Smooth muscle cell (in vitro differentiated cells): Measurements from ENCODE around the gene MOB3A. TPM values are rescaled to one million over a fixed set of nuclear protein-coding genes. Genes with fewer than 3 reads are reported as not detected.

Experiments
- DNase-seq: peaks from one replicate; lab custom pipeline; 2025; ENCODE audit not compliant: unreplicated experiment; lab: John Stamatoyannopoulos, UW
- H2AFZ ChIP-seq: fragments of 200-600 bp; sonication (generic); 2 replicates; pipeline ENCODE4 v1.6.0; 2016; ENCODE audit warnings: antibody characterized with exemption, low read depth, mild to moderate bottlenecking
- H3F3A ChIP-seq: fragments of 200-600 bp; sonication (generic); 2 replicates; pipeline ENCODE4 v1.6.0; 2017; ENCODE audit warnings: antibody characterized with exemption, low read depth
- H3K27ac ChIP-seq: fragments of 200-600 bp; sonication (generic); 2 replicates; pipeline ENCODE4 v1.5.1; 2016; ENCODE audit warnings: low read depth, mild to moderate bottlenecking
- H3K27me3 ChIP-seq: fragments of 200-600 bp; sonication (generic); 2 replicates; pipeline ENCODE4 v1.6.1; 2016; ENCODE audit warnings: low read depth, mild to moderate bottlenecking
- H3K36me3 ChIP-seq: fragments of 200-600 bp; sonication (generic); 2 replicates; pipeline ENCODE4 v1.5.1; 2016; ENCODE audit warnings: low read depth
- H3K4me1 ChIP-seq: fragments of 200-600 bp; sonication (generic); 2 replicates; pipeline ENCODE4 v1.5.1; 2016; ENCODE audit warnings: low read depth
- H3K4me2 ChIP-seq: fragments of 200-600 bp; sonication (generic); 2 replicates; pipeline ENCODE4 v1.6.0; 2016; ENCODE audit warnings: mild to moderate bottlenecking
- H3K4me3 ChIP-seq: fragments of 200-600 bp; sonication (generic); 2 replicates; pipeline ENCODE4 v1.5.1; 2016; ENCODE audit warnings: mild to moderate bottlenecking
- H3K79me2 ChIP-seq: fragments of 200-600 bp; sonication (generic); 2 replicates; pipeline ENCODE4 v1.6.0; 2016; ENCODE audit warnings: low read depth, mild to moderate bottlenecking
- H3K9ac ChIP-seq: fragments of 200-600 bp; sonication (generic); 2 replicates; pipeline ENCODE4 v1.6.0; 2016; ENCODE audit warnings: low read depth
- H3K9me3 ChIP-seq: fragments of 200-600 bp; sonication (generic); replicated peaks from 2 replicates; pipeline ENCODE4 v1.5.1; 2016; ENCODE audit warnings: low read depth
- H4K20me1 ChIP-seq: fragments of 200-600 bp; sonication (generic); 2 replicates; pipeline ENCODE4 v1.6.0; 2016; ENCODE audit warnings: low read depth
- WGBS: methylation state at CpG from one replicate; pipeline ENCODE4 v1.1.7; 2016; ENCODE audit warnings: low lambda C conversion rate; 5-methylcytosine and 5-hydroxymethylcytosine counted together
- polyA plus RNA-seq: library from polyadenylated mRNA; unstranded; fragments of >200 nt; fragmentation: Nextera tagmentation; extraction: Ambion mirVana; gene quantifications from 2 replicates; pipeline ENCODE4 v1.2.1, GENCODE V29; 2016
- total RNA-seq: library from RNA; depleted of rRNA; stranded (reverse); fragments of >200 nt; gene quantifications from 2 replicates; pipeline ENCODE4 v1.2.3, GENCODE V29; 2014
- TF ChIP-seq, protein P1 (sequence below): fragments of 200-600 bp; sonication (generic); IDR thresholded peaks from 2 replicates; pipeline ENCODE4 v1.5.1; 2017; ENCODE audit warnings: borderline replicate concordance, mild to moderate bottlenecking, antibody characterized with exemption; ENCODE audit not compliant: insufficient read depth, poor library complexity, severe bottlenecking

The MOB3A gene
- total and polyA plus RNA-seq, 2 experiments from 2014 or later, result 11.2 to 23.8 TPM

- WGBS, result 99% methylated on average over 14 of the region's 14 CpGs
- peaks cover 94% of the 10 kb centered on the region for H3K79me2 ChIP-seq
- H3K36me3 ChIP-seq, result no peaks in the 10 kb centered on the region
- H4K20me1 ChIP-seq, result peaks cover 100% of the 10 kb centered on the region
- TF ChIP-seq, protein P1, sequence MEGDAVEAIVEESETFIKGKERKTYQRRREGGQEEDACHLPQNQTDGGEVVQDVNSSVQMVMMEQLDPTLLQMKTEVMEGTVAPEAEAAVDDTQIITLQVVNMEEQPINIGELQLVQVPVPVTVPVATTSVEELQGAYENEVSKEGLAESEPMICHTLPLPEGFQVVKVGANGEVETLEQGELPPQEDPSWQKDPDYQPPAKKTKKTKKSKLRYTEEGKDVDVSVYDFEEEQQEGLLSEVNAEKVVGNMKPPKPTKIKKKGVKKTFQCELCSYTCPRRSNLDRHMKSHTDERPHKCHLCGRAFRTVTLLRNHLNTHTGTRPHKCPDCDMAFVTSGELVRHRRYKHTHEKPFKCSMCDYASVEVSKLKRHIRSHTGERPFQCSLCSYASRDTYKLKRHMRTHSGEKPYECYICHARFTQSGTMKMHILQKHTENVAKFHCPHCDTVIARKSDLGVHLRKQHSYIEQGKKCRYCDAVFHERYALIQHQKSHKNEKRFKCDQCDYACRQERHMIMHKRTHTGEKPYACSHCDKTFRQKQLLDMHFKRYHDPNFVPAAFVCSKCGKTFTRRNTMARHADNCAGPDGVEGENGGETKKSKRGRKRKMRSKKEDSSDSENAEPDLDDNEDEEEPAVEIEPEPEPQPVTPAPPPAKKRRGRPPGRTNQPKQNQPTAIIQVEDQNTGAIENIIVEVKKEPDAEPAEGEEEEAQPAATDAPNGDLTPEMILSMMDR, result no peak
- H3K4me2 ChIP-seq, result no peak overlapping the region
- no peaks in the 10 kb centered on the region for H3K9me3 ChIP-seq
- H3K27me3 ChIP-seq, result no peaks in the 10 kb centered on the region
- H3K4me1 ChIP-seq, result no peaks in the 10 kb centered on the region
- H2AFZ ChIP-seq, result no peak overlapping the region
- H3K27ac ChIP-seq, result no peak overlapping the region
- no peak overlapping the region for H3K4me3 ChIP-seq
- H3F3A ChIP-seq, result no peaks in the 10 kb centered on the region
- DNase-seq, result no peak
- no peak overlapping the region for H3K9ac ChIP-seq
Observed at GRCh38 chr19:2140138-2140569, 44.0 kb upstream of the MOB3A start.

DNA sequence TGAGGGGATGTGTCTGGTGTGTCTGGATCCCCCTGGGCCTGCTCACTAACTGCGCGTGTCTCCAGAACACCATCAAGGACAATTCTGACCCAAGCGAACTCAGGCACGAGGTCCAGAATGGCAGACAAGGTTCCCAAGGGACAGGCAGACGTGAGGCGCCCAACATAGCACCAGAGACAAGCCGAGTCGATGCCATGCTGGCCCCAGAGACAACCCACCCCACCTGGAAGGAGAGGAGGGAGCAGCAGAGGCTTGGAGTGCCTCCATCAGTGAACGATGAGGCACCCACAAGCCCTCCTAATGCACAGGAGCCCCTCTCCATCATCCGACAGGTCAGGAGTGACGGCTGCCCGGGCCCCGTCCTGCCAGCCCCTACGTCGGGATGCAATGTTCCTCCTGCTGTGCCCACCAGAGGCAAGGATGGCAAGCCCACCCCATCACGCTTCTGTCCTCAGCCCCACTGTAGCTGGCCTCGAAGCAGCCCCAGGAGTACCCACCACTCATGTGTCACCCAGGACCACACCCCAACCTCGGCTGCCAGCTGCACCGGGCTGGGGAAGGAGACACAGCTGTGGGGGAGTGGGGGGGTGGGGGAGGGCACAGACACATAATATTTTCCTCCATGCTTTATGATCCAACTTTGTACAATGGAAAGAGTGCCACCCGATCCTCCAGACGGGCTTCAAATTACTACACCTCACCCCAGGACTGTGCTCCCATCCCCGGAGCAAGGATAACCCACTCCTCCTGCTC is 43.4 kb upstream of the MOB3A start:
- Histone ChIP-seq H3K4me3 (no peak overlapping the region), H3K4me1 (no peaks in the 10 kb centered on the region), H3K9me3 (no peaks in the 10 kb centered on the region), H4K20me1 (peaks cover 100% of the 10 kb centered on the region), H3K36me3 (no peaks in the 10 kb centered on the region), H3F3A (no peaks in the 10 kb centered on the region), H3K79me2 (peaks cover 93% of the 10 kb centered on the region), H3K9ac (no peak overlapping the region), H2AFZ (no peak overlapping the region), H3K4me2 (no peak overlapping the region), H3K27me3 (no peaks in the 10 kb centered on the region), H3K27ac (no peak overlapping the region)
- WGBS, result 98% methylated on average over 22 of the region's 22 CpGs
- TF ChIP-seq, protein P1, result no peak
- DNase-seq, result no peak

DNA sequence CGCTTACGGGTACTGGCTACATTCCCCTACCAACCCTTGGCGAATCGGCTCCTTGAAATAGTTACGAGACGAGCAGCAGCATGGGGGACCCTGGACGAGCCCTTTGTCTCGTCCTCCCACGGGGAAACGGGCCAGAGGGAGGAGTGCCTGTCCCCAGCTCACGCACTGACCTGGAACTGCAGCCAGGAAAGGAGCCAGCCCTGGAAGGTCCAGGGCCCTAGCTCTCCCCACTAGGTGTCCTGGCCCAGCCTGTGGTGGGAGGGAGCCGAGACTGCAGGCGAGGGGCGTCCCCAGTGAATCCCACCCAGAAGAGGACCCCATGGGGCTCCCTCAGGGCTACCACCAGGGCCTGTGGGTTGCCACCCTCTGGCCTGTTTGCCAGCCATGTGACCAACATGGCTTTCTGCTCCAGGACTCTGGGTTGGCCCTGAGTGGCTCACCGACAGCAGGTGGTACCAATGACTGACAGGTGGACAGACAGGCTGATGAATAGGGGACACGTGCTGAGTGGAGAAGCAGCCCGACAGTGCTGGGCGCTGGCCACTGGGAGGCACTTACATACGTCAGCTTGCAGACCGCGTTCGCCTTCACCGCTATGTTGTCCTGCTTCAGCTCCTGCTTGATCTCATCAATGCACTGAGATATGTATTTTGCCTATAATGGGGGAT is 42.1 kb upstream of the MOB3A start:
- H3K4me1 ChIP-seq, result no peaks in the 10 kb centered on the region
- H3K79me2 ChIP-seq, result peaks cover 93% of the 10 kb centered on the region
- WGBS, result 96% methylated on average over 23 of the region's 23 CpGs
- H3K4me2 ChIP-seq, result no peak overlapping the region
- no peak overlapping the region for H3K9ac ChIP-seq
- H3F3A ChIP-seq, result no peaks in the 10 kb centered on the region
- H3K27me3 ChIP-seq, result no peaks in the 10 kb centered on the region
- no peak overlapping the region for H3K4me3 ChIP-seq
- H3K36me3 ChIP-seq, result no peaks in the 10 kb centered on the region
- no peak overlapping the region for H2AFZ ChIP-seq
- H4K20me1 ChIP-seq, result peaks cover 100% of the 10 kb centered on the region
- no peak overlapping the region for H3K27ac ChIP-seq
- TF ChIP-seq, protein P1, result no peak
- no peaks in the 10 kb centered on the region for H3K9me3 ChIP-seq
- no peak for DNase-seq
